ENCODE results near the gene ARHGAP10.

Gene ARHGAP10

DNA sequence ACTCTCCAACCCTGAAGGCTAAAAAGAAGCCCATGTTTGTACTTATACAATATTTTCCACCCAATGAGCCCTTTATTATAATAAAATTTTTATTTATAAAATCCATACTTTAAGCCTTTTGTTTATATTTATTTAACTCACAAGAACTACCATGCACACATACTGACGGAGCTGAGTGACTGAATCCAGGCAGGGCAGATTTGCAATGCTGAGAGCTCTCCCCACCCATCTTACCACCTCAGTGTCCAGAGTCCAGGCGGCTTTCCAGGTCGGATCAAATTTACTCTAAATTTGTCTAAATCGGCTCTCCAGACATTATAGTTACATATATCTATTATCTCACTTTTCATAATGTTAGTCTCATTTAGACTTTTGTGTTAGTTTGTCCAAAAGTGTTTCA is 74.1 kb downstream of the ARHGAP10 start:
- DNase-seq (ENCODE audit: low read depth, low spot score): no peak
- Histone ChIP-seq H3K27ac (no peak overlapping the region), H3K4me3 (no peak overlapping the region), H3K9ac (ENCODE audit: insufficient read length) (no peak overlapping the region), H3K9me3 (ENCODE audit: low read depth, low read length) (no peaks in the 10 kb centered on the region), H3K36me3 (ENCODE audit: insufficient read depth, low read length) (no peaks in the 10 kb centered on the region)
- TF ChIP-seq FOXP2 (optimal IDR thresholded peaks at IDR 0.05; ENCODE audit: control extremely low read depth, extremely low read length, insufficient read depth) (no peak), POLR2AphosphoS5 (IDR thresholded peaks at IDR 0.05; ENCODE audit: borderline replicate concordance, low read depth, low read length) (no peak), EZH2 (IDR thresholded peaks at IDR 0.05) (no peak)

DNA sequence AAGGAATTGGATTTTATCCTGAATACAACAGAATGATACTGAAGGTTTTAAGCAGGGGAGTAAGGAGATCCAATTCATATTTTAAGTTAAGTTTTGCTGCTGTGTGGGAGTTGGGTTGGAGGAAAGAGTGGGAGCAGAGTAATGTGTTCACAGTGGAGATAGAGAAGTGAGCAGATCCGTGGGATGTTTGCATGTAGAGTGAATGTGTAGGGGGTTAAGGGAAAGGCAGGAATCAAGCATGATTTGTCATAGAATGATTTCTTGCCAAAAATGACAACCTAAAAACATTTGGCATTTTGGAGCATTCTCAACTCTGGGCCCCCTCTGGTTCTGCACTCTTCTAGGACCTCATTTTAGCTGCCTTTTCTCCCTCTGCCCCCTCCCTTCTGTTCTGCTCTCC is 76.6 kb downstream of the ARHGAP10 start:
- no peaks in the 10 kb centered on the region for H3K36me3 ChIP-seq (ENCODE audit: insufficient read depth, low read length)
- no peak for DNase-seq (ENCODE audit: low read depth, low spot score)
- H3K27ac ChIP-seq: no peak overlapping the region
- H3K4me3 ChIP-seq: no peak overlapping the region
- TF ChIP-seq EZH2 (IDR thresholded peaks at IDR 0.05): no peak
- TF ChIP-seq FOXP2 (optimal IDR thresholded peaks at IDR 0.05; ENCODE audit: control extremely low read depth, extremely low read length, insufficient read depth): no peak
- no peak for TF ChIP-seq POLR2AphosphoS5 (IDR thresholded peaks at IDR 0.05; ENCODE audit: borderline replicate concordance, low read depth, low read length)
- no peaks in the 10 kb centered on the region for H3K9me3 ChIP-seq (ENCODE audit: low read depth, low read length)
- H3K9ac ChIP-seq (ENCODE audit: insufficient read length): no peak overlapping the region

DNA sequence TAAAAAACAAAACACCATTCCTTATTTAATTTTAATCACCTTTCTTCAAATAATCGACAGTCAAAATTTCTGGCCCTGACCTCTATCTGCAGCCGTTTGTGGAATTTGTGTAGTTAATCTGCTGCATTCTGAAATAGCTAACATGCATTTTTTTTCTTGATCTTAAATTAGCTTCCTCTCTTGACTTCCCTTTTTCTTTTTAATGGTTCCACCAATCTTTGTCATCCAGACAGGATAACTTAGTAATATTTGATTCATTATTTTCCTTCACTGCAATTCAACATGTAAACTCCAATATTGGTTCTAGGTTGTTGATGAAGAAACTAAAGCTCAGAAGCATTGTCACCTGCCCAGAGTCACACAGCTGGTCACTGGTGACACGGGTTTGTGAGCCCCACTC is 77.3 kb downstream of the ARHGAP10 start:
- Histone ChIP-seq H3K9ac (ENCODE audit: insufficient read length) (no peak overlapping the region), H3K27ac (no peak overlapping the region), H3K36me3 (ENCODE audit: insufficient read depth, low read length) (no peaks in the 10 kb centered on the region), H3K4me3 (no peak overlapping the region), H3K9me3 (ENCODE audit: low read depth, low read length) (no peaks in the 10 kb centered on the region)
- no peak for TF ChIP-seq POLR2AphosphoS5 (IDR thresholded peaks at IDR 0.05; ENCODE audit: borderline replicate concordance, low read depth, low read length)
- no peak for TF ChIP-seq FOXP2 (optimal IDR thresholded peaks at IDR 0.05; ENCODE audit: control extremely low read depth, extremely low read length, insufficient read depth)
- TF ChIP-seq EZH2 (IDR thresholded peaks at IDR 0.05): no peak
- DNase-seq (ENCODE audit: low read depth, low spot score): no peak

DNA sequence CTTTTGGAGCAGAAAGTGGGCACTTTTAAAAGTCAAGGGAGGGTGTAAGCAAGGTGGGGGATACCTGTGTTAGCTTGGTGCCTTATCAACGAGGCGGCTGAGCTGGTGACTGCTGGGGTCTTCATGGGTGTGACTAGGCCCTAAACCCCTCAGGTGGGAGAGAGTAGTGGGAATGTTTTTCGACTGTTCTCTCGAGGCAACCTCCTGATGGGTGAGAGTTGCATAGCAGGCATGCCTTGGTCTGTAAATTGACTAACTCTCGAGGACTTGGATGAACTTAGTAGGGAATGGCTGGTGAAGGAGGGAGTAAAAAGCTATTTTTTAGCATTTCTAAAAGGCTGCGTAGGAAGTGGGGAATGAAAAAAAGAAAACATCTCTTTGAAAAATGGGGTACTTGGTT is 80.0 kb downstream of the ARHGAP10 start:
- Histone ChIP-seq H3K9me3 (ENCODE audit: low read depth, low read length) (no peaks in the 10 kb centered on the region), H3K4me3 (no peak overlapping the region), H3K36me3 (ENCODE audit: insufficient read depth, low read length) (no peaks in the 10 kb centered on the region), H3K9ac (ENCODE audit: insufficient read length) (no peak overlapping the region), H3K27ac (no peak overlapping the region)
- no peak for DNase-seq (ENCODE audit: low read depth, low spot score)
- TF ChIP-seq POLR2AphosphoS5 (IDR thresholded peaks at IDR 0.05; ENCODE audit: borderline replicate concordance, low read depth, low read length) (no peak), EZH2 (IDR thresholded peaks at IDR 0.05) (no peak), FOXP2 (optimal IDR thresholded peaks at IDR 0.05; ENCODE audit: control extremely low read depth, extremely low read length, insufficient read depth) (no peak)

DNA sequence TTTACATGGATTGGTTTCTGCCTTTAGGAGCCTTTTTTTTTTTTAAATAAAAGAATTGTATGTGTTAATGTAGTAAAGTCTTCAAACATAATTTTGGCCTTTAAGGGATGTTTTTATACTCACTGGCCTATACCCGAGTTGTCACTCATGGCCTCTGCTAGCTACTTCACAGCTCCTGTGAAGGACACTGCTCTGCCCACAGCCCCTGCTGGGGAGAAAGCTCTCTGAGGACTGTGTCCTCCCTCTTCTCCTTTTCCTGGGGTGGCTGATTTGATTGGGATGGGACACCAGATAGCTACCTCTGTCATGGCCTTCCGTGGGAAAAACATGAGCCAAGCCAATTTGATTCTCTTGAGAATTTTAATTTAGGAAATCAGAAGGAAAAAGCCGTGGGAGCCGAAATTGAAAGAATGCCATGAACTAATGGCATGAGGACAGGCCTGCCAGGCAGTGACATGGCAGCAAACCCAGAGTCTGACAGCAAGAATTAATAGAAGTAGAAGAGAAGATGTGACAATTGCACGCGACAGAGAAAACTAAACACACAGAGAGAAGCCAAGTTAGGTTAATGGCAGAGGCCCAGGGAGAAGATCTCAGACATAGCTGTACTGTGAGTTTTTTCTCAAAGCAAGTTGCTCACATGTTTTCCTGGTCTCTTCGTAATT is 81.4 kb downstream of the ARHGAP10 start:
- no peak for DNase-seq (ENCODE audit: low read depth, low spot score)
- Histone ChIP-seq H3K9me3 (ENCODE audit: low read depth, low read length) (no peaks in the 10 kb centered on the region), H3K4me3 (no peak overlapping the region), H3K27ac (no peak overlapping the region), H3K9ac (ENCODE audit: insufficient read length) (no peak overlapping the region), H3K36me3 (ENCODE audit: insufficient read depth, low read length) (no peaks in the 10 kb centered on the region)
- no peak for TF ChIP-seq FOXP2 (optimal IDR thresholded peaks at IDR 0.05; ENCODE audit: control extremely low read depth, extremely low read length, insufficient read depth)

DNA sequence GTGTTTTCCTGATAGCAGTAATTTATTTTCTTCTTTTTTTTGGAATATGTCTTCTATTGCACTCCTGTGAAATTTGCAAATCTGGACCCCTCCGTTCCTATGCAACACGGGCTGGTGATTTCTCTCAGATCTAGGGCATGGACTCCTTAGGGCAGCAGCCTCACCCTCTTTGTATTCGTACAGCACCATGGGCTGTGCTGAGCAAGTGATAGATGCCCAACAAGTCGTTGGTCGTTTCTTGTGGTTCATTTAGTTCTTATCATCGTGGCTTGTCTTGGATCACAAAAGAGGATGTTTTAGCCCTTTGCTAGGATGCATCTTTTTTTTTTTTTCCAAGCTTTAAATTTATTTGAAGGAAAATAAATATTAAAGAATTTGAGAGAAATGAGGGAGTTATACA is 82.1 kb downstream of the ARHGAP10 start:
- Histone ChIP-seq H3K9me3 (ENCODE audit: low read depth, low read length) (no peaks in the 10 kb centered on the region), H3K9ac (ENCODE audit: insufficient read length) (no peak overlapping the region), H3K4me3 (no peak overlapping the region), H3K36me3 (ENCODE audit: insufficient read depth, low read length) (no peaks in the 10 kb centered on the region), H3K27ac (no peak overlapping the region)
- DNase-seq (ENCODE audit: low read depth, low spot score): no peak
- no peak for TF ChIP-seq EZH2 (IDR thresholded peaks at IDR 0.05)
- TF ChIP-seq FOXP2 (optimal IDR thresholded peaks at IDR 0.05; ENCODE audit: control extremely low read depth, extremely low read length, insufficient read depth): no peak
- no peak for TF ChIP-seq POLR2AphosphoS5 (IDR thresholded peaks at IDR 0.05; ENCODE audit: borderline replicate concordance, low read depth, low read length)

DNA sequence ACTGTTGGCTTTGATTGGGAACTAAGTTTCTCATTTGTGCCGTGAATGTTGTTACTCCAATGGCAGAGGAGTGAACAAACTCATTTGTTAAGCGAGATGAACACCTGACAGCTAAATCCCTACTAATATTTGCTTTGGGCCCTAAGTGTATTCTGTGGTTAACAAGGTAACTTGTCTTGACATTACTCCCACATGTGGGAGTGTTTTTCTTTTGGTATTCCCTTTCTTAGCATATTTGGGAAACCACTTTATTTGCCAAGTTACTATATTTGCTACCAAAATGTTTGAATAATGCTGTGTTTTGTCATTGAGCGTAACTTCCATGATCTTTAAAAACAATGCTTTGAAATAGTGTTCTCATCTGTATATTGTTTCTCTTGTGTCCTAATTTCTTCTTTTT is 82.5 kb downstream of the ARHGAP10 start:
- H3K4me3 ChIP-seq: no peak overlapping the region
- H3K9me3 ChIP-seq (ENCODE audit: low read depth, low read length): no peaks in the 10 kb centered on the region
- no peak overlapping the region for H3K9ac ChIP-seq (ENCODE audit: insufficient read length)
- H3K27ac ChIP-seq: no peak overlapping the region
- no peak for TF ChIP-seq EZH2 (IDR thresholded peaks at IDR 0.05)
- no peak for TF ChIP-seq POLR2AphosphoS5 (IDR thresholded peaks at IDR 0.05; ENCODE audit: borderline replicate concordance, low read depth, low read length)
- TF ChIP-seq FOXP2 (optimal IDR thresholded peaks at IDR 0.05; ENCODE audit: control extremely low read depth, extremely low read length, insufficient read depth): no peak
- H3K36me3 ChIP-seq (ENCODE audit: insufficient read depth, low read length): no peaks in the 10 kb centered on the region
- DNase-seq (ENCODE audit: low read depth, low spot score): no peak

DNA sequence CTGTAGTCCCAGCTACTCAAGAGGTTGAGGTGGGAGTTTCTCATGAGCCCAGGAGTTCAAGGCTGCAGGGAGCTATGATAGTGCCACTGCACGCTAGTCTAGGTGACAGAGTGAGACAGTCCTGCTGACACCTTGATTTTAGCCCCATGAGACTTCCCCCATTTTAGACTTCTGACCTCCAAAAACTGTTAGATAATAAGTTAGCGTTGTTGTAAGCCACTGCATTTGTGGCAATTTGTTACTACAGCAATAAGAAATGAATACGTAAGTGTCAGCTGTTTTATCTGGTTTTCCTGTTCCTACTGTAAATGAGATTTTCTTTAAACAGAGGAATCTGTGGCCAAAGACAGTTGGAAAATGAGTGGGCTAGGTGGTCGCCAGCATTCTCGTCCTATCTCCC is 83.9 kb downstream of the ARHGAP10 start:
- TF ChIP-seq EZH2 (IDR thresholded peaks at IDR 0.05) (no peak), FOXP2 (optimal IDR thresholded peaks at IDR 0.05; ENCODE audit: control extremely low read depth, extremely low read length, insufficient read depth) (no peak), POLR2AphosphoS5 (IDR thresholded peaks at IDR 0.05; ENCODE audit: borderline replicate concordance, low read depth, low read length) (no peak)

More for the DNA sequence above, 83.9 kb downstream of the ARHGAP10 start:
- Histone ChIP-seq H3K36me3 (ENCODE audit: insufficient read depth, low read length) (no peaks in the 10 kb centered on the region), H3K27ac (no peak overlapping the region), H3K9ac (ENCODE audit: insufficient read length) (no peak overlapping the region), H3K9me3 (ENCODE audit: low read depth, low read length) (no peaks in the 10 kb centered on the region), H3K4me3 (no peak overlapping the region)
- DNase-seq (ENCODE audit: low read depth, low spot score): no peak
